ENCODE results near the gene NFKBIL1. TPM values are rescaled to one million over a fixed set of nuclear protein-coding genes. Genes with fewer than 3 reads are reported as not detected.

NFKBIL1 gene
- total RNA-seq, 1 donor from 2014 or later = 30.1 TPM

- DNase-seq (ENCODE audit: low read depth, low spot score) = no peak
Observed at GRCh38 chr6:31559606-31559957, 12.2 kb downstream of the NFKBIL1 start.

- DNase-seq (ENCODE audit: low read depth, low spot score) = peak; percentile 99
Observed at GRCh38 chr6:31559958-31560696, 12.7 kb downstream of the NFKBIL1 start.

GRCh38 chr6:31560697-31561058 is 13.3 kb downstream of the NFKBIL1 start:
- no peak for DNase-seq (ENCODE audit: low read depth, low spot score)

GRCh38 chr6:31567531-31568370 is 20.3 kb downstream of the NFKBIL1 start:
- DNase-seq (ENCODE audit: low read depth, low spot score) = no peak

GRCh38 chr6:31568537-31568961 is 21.1 kb downstream of the NFKBIL1 start:
- DNase-seq (ENCODE audit: low read depth, low spot score) = no peak

- DNase-seq (ENCODE audit: low read depth, low spot score) = no peak
Observed at GRCh38 chr6:31569861-31570536, 22.6 kb downstream of the NFKBIL1 start.

- DNase-seq (ENCODE audit: low read depth, low spot score) = no peak
Observed at GRCh38 chr6:31572041-31572911, 24.9 kb downstream of the NFKBIL1 start, which contains the start of gene LTA. TSS of gene LTA (plus strand) at chr6:31572289. CDS start at chr6:31572743, 454 bp downstream.

GRCh38 chr6:31573239-31574105 is 26.1 kb downstream of the NFKBIL1 start:
- DNase-seq (ENCODE audit: low read depth, low spot score) = no peak

- DNase-seq (ENCODE audit: low read depth, low spot score) = no peak
Observed at GRCh38 chr6:31574106-31575061, 27.0 kb downstream of the NFKBIL1 start.

GRCh38 chr6:31575335-31575901 is 28.0 kb downstream of the NFKBIL1 start, which contains the start of gene TNF:
TSS of gene TNF (plus strand) at chr6:31575565. CDS start at chr6:31575742, 177 bp downstream.
- DNase-seq (ENCODE audit: low read depth, low spot score) = no peak

- DNase-seq (ENCODE audit: low read depth, low spot score) = no peak
Observed at GRCh38 chr6:31575952-31576685, 28.7 kb downstream of the NFKBIL1 start.

GRCh38 chr6:31576897-31577578 is 29.6 kb downstream of the NFKBIL1 start:
- DNase-seq (ENCODE audit: low read depth, low spot score) = no peak

- no peak for DNase-seq (ENCODE audit: low read depth, low spot score)
Observed at GRCh38 chr6:31577579-31577966, 30.2 kb downstream of the NFKBIL1 start.

GRCh38 chr6:31578184-31579118 is 31.0 kb downstream of the NFKBIL1 start:
- DNase-seq (ENCODE audit: low read depth, low spot score) = no peak

GRCh38 chr6:31579119-31579505 is 31.7 kb downstream of the NFKBIL1 start:
- no peak for DNase-seq (ENCODE audit: low read depth, low spot score)

Data from pulmonary artery endothelial cell (primary cell).